ENCODE data around the gene PTDSS2.
A peak's percentile ranks its signal among the peaks of the same experiment; 100 is the strongest.
"Not testable (repeated sequence)": the region's sequence is repeated elsewhere in the genome, so short reads cannot be mapped to it uniquely, and the experiment has no call there.

PTDSS2 gene

GRCh38 chr11:452203-452744 is 2.2 kb downstream of the PTDSS2 start:
- no peak for DNase-seq

- DNase-seq: no peak
Observed at GRCh38 chr11:452916-453527, 2.9 kb downstream of the PTDSS2 start.

- no peak for DNase-seq
Observed at GRCh38 chr11:453564-453963, 3.5 kb downstream of the PTDSS2 start.

- DNase-seq: no peak
Observed at GRCh38 chr11:454043-454442, 4.0 kb downstream of the PTDSS2 start.

GRCh38 chr11:454801-455565 is 4.9 kb downstream of the PTDSS2 start:
- no peak for DNase-seq

- no peak for DNase-seq
Observed at GRCh38 chr11:455566-456147, 5.6 kb downstream of the PTDSS2 start.

- DNase-seq: peak; percentile 42 to 52
Observed at GRCh38 chr11:456533-456932, 6.5 kb downstream of the PTDSS2 start.

- peak in 1 of 2 donors; percentile 19 for DNase-seq
Observed at GRCh38 chr11:457111-457760, 7.2 kb downstream of the PTDSS2 start.

- no peak for DNase-seq
Observed at GRCh38 chr11:459511-460220, 9.6 kb downstream of the PTDSS2 start.

- no peak for DNase-seq
Observed at GRCh38 chr11:460331-461199, 10.5 kb downstream of the PTDSS2 start.

GRCh38 chr11:461626-462025 is 11.5 kb downstream of the PTDSS2 start:
- DNase-seq: no peak

- DNase-seq: no peak
Observed at GRCh38 chr11:462107-462890, 12.2 kb downstream of the PTDSS2 start.

GRCh38 chr11:464316-464715 is 14.2 kb downstream of the PTDSS2 start:
- no peak for DNase-seq

GRCh38 chr11:465896-466530 is 15.9 kb downstream of the PTDSS2 start:
- no peak for DNase-seq

- no peak for DNase-seq
Observed at GRCh38 chr11:468036-468435, 18.0 kb downstream of the PTDSS2 start.

GRCh38 chr11:468493-468892 is 18.4 kb downstream of the PTDSS2 start:
- DNase-seq: no peak

- DNase-seq: not testable (repeated sequence)
Observed at GRCh38 chr11:469026-469683, 19.1 kb downstream of the PTDSS2 start.

- no peak for DNase-seq
Observed at GRCh38 chr11:469684-470560, 19.8 kb downstream of the PTDSS2 start.
